OCI-LY3 (cell line): ENCODE results near the gene COL13A1.

Experiments
- EZH2phosphoT487 ChIP-seq: fragments of 200-600 bp; shearing (Covaris generic); IDR thresholded peaks from 2 replicates; pipeline ENCODE4 v1.6.1; 2018; ENCODE audit warnings: antibody characterized with exemption, mixed run types, low read depth
- TF ChIP-seq, protein P1 (sequence below): fragments of 200-600, 300-600 bp; sonication (generic); IDR thresholded peaks from 2 replicates; pipeline ENCODE4 v1.5.1; 2014; ENCODE audit warnings: antibody characterized with exemption, low read length, low read depth

- TF ChIP-seq, protein P1, sequence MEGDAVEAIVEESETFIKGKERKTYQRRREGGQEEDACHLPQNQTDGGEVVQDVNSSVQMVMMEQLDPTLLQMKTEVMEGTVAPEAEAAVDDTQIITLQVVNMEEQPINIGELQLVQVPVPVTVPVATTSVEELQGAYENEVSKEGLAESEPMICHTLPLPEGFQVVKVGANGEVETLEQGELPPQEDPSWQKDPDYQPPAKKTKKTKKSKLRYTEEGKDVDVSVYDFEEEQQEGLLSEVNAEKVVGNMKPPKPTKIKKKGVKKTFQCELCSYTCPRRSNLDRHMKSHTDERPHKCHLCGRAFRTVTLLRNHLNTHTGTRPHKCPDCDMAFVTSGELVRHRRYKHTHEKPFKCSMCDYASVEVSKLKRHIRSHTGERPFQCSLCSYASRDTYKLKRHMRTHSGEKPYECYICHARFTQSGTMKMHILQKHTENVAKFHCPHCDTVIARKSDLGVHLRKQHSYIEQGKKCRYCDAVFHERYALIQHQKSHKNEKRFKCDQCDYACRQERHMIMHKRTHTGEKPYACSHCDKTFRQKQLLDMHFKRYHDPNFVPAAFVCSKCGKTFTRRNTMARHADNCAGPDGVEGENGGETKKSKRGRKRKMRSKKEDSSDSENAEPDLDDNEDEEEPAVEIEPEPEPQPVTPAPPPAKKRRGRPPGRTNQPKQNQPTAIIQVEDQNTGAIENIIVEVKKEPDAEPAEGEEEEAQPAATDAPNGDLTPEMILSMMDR: no peak
- no peak for TF ChIP-seq EZH2phosphoT487
Measured at GRCh38 chr10:69873135-69873639, 71.5 kb downstream of the COL13A1 start.
